Duodenal mucosa (tissue), 2 donors: ENCODE measurements around the gene FIP1L1.
"Not testable (repeated sequence)": the region's sequence is repeated elsewhere in the genome, so short reads cannot be mapped to it uniquely, and the experiment has no call there.

Experiments used
- H3K27ac ChIP-seq: one replicate; pipeline ENCODE4 v1.7.0; 2013; ENCODE audit warnings: low read depth, low read length
- H3K27me3 ChIP-seq, 2 donors: one replicate each; pipeline ENCODE4 v1.7.0; 2013; ENCODE audit warnings: low read length in 2 of 2, control low read depth in 1 of 2; ENCODE audit not compliant: insufficient read depth in 2 of 2, control insufficient read depth in 1 of 2
- H3K36me3 ChIP-seq, 2 donors: one replicate each; pipeline ENCODE4 v1.7.0; 2013; ENCODE audit warnings: low read length in 2 of 2, control low read depth in 1 of 2; ENCODE audit not compliant: insufficient read depth in 2 of 2, control insufficient read depth in 1 of 2
- H3K4me1 ChIP-seq, 2 donors: one replicate each; pipeline ENCODE4 v1.7.0; 2013; ENCODE audit warnings: low read length in 2 of 2, control low read depth in 1 of 2; ENCODE audit not compliant: insufficient read depth in 2 of 2, control insufficient read depth in 1 of 2
- H3K4me3 ChIP-seq, 2 donors: one replicate each; pipeline ENCODE4 v1.7.0; 2013; ENCODE audit warnings: low read length in 2 of 2, low read depth in 1 of 2
- H3K9ac ChIP-seq, 2 donors: one replicate each; pipeline ENCODE4 v1.7.0; 2013; ENCODE audit warnings: low read length in 2 of 2, low read depth in 1 of 2
- H3K9me3 ChIP-seq, 2 donors: one replicate each; pipeline ENCODE4 v1.7.0; 2013; ENCODE audit warnings: low read length in 2 of 2, control low read depth in 1 of 2; ENCODE audit not compliant: control insufficient read depth in 1 of 2

The FIP1L1 gene

DNA sequence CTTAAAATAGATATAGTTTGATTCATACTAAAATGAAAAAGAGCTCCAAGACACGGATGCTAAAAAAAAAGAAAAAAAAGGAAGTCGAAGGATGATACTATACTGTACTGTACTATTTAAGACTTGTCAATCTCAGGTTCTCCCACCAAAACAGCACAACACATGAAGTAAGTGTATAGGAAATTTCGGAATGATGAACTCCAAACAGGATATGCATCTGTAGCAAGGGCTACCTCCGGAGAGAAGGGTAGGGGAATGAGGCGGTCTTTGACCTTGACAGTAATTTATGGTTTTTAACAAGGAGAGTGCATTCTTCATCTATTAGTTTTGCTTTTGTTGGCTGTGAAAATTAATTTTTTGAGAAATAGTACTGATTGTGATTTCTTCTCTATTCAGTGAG lies 541 bp upstream of the FIP1L1 start:
- Histone ChIP-seq H3K9ac (peak overlapping the region in 1 of 2 donors; percentile 30), H3K9me3 (no peaks in the 10 kb centered on the region), H3K27me3 (no peaks in the 10 kb centered on the region), H3K4me1 (peaks cover 24 to 31% of the 10 kb centered on the region in 2 donors), H3K4me3 (peak overlapping the region; percentile 90 to 92), H3K36me3 (no peaks in the 10 kb centered on the region), H3K27ac (no peak overlapping the region)

- Histone ChIP-seq H3K9me3 (no peaks in the 10 kb centered on the region), H3K9ac (peak overlapping the region; percentile 89 to 90), H3K36me3 (peaks cover 0 to 8% of the 10 kb centered on the region in 2 donors), H3K27me3 (no peaks in the 10 kb centered on the region), H3K27ac (peak overlapping the region; percentile 71), H3K4me3 (peak overlapping the region; percentile 90 to 92), H3K4me1 (peaks cover 24 to 31% of the 10 kb centered on the region in 2 donors)
Observed at GRCh38 chr4:53378171-53378482, 686 bp downstream of the FIP1L1 start.

GRCh38 chr4:53380221-53380620 lies 2.8 kb downstream of the FIP1L1 start:
- Histone ChIP-seq H3K27me3 (no peaks in the 10 kb centered on the region), H3K4me3 (no peak overlapping the region), H3K36me3 (peaks cover 0 to 22% of the 10 kb centered on the region in 2 donors), H3K9me3 (no peaks in the 10 kb centered on the region), H3K9ac (no peak overlapping the region), H3K27ac (no peak overlapping the region), H3K4me1 (peaks cover 24 to 30% of the 10 kb centered on the region in 2 donors)

DNA sequence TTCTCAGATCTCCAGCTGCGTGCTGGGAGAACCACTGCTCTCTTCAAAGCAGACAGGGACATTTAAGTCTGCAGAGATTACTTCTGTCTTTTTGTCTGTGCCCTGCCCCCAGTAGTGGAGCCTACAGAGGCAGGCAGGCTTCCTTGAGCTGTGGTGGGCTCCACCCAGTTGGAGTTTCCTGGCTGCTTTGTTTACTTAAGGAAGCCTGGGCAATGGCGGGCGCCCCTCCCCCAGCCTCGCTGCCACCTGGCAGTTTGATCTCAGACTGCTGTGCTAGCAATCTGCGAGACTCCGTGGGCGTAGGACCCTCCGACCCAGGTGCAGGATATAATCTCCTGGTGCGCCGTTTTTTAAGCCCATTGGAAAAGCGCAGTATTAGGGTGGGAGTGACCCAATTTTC lies 32.0 kb downstream of the FIP1L1 start:
- not testable (repeated sequence) for H3K4me1 ChIP-seq, H3K4me3 ChIP-seq, H3K36me3 ChIP-seq, H3K9me3 ChIP-seq, H3K27me3 ChIP-seq, H3K27ac ChIP-seq, H3K9ac ChIP-seq

- Histone ChIP-seq H3K27ac (no peak overlapping the region), H3K36me3 (peaks cover 4 to 7% of the 10 kb centered on the region in 2 donors), H3K27me3 (no peaks in the 10 kb centered on the region), H3K4me1 (no peaks in the 10 kb centered on the region), H3K9me3 (no peaks in the 10 kb centered on the region), H3K9ac (no peak overlapping the region), H3K4me3 (no peak overlapping the region)
Observed at GRCh38 chr4:53419208-53419607, 41.8 kb downstream of the FIP1L1 start.

DNA sequence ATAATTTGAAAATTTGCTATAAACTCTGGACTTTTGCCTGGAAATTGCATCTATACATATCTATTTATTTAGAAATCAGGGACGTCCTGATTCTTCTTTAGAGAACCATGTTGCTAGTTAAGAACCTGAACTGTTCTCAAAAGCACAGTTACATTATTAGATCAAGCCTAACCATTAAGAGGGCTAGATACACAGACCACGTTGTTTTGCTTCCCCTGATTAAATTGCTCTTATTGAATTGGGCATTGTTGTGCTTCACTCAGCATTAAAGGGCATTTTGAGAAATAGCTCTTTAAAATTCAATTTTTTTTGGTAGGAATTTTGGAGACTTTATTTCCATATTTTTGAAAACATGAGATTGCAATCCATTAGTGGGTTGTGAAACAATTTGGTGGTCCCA lies 44.4 kb downstream of the FIP1L1 start:
- Histone ChIP-seq H3K27ac (no peak overlapping the region), H3K9me3 (no peaks in the 10 kb centered on the region), H3K27me3 (no peaks in the 10 kb centered on the region), H3K9ac (no peak overlapping the region), H3K4me1 (no peaks in the 10 kb centered on the region), H3K36me3 (no peaks in the 10 kb centered on the region), H3K4me3 (no peak overlapping the region)

DNA sequence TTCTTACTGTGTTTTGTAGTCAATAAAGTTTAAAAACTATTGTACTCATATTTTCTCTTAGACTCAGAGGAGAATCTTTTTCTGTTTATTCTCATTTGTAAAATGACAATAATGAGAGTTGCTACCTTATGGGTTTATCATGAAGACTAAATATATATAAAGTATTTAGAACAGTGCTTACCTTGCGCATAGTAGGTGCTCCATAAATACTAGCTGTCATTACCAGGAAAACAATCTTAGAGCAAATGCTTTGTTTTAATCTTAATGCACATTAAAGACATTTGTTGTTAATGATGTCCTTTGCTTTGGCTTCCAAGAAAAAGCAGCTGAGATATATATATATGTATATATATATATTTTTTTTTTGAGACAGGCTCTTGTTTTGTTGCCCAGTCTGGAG lies 44.9 kb downstream of the FIP1L1 start:
- no peaks in the 10 kb centered on the region for H3K27me3 ChIP-seq
- H3K36me3 ChIP-seq = peaks cover 0 to 3% of the 10 kb centered on the region in 2 donors
- no peaks in the 10 kb centered on the region for H3K4me1 ChIP-seq
- H3K4me3 ChIP-seq = no peak overlapping the region
- no peak overlapping the region for H3K9ac ChIP-seq
- H3K9me3 ChIP-seq = no peaks in the 10 kb centered on the region
- no peak overlapping the region for H3K27ac ChIP-seq

GRCh38 chr4:53424280-53424679 lies 46.8 kb downstream of the FIP1L1 start:
- no peaks in the 10 kb centered on the region for H3K9me3 ChIP-seq
- no peak overlapping the region for H3K9ac ChIP-seq
- H3K4me3 ChIP-seq = no peak overlapping the region
- peaks cover 6 to 12% of the 10 kb centered on the region in 2 donors for H3K36me3 ChIP-seq
- no peaks in the 10 kb centered on the region for H3K4me1 ChIP-seq
- H3K27ac ChIP-seq = no peak overlapping the region
- no peaks in the 10 kb centered on the region for H3K27me3 ChIP-seq

- H3K9ac ChIP-seq = no peak overlapping the region
- peaks cover 12 to 20% of the 10 kb centered on the region in 2 donors for H3K36me3 ChIP-seq
- H3K27me3 ChIP-seq = no peaks in the 10 kb centered on the region
- no peak overlapping the region for H3K27ac ChIP-seq
- H3K9me3 ChIP-seq = no peaks in the 10 kb centered on the region
- H3K4me1 ChIP-seq = no peaks in the 10 kb centered on the region
- no peak overlapping the region for H3K4me3 ChIP-seq
Observed at GRCh38 chr4:53427366-53427765, 49.9 kb downstream of the FIP1L1 start.

- Histone ChIP-seq H3K27ac (no peak overlapping the region), H3K27me3 (no peaks in the 10 kb centered on the region), H3K36me3 (peaks cover 12 to 33% of the 10 kb centered on the region in 2 donors), H3K9me3 (no peaks in the 10 kb centered on the region), H3K4me1 (no peaks in the 10 kb centered on the region), H3K4me3 (no peak overlapping the region), H3K9ac (no peak overlapping the region)
Observed at GRCh38 chr4:53431052-53431451, 53.6 kb downstream of the FIP1L1 start.
